Esophagus mucosa (tissue), 1 donor: ENCODE data around the gene COX6A1. TPM values are rescaled to one million over a fixed set of nuclear protein-coding genes. Genes with fewer than 3 reads are reported as not detected.
A peak's percentile ranks its signal among the peaks of the same experiment; 100 is the strongest.
"Not testable (repeated sequence)": the region's sequence is repeated elsewhere in the genome, so short reads cannot be mapped to it uniquely, and the experiment has no call there.

ENCODE experiments used
- ATAC-seq: fragments of 200-7000 bp; cut with Tn5 transposase; one replicate; pipeline ENCODE4 v1.9.1; 2020
- total RNA-seq: library from RNA; stranded (reverse); gene quantifications from one replicate; pipeline ENCODE4 v1.2.4, GENCODE V29; 2023
- donor health status: DM: yes; HTN: yes; CAD: no.

The COX6A1 gene
- total RNA-seq, 1 donor from 2014 or later: 514 TPM

DNA sequence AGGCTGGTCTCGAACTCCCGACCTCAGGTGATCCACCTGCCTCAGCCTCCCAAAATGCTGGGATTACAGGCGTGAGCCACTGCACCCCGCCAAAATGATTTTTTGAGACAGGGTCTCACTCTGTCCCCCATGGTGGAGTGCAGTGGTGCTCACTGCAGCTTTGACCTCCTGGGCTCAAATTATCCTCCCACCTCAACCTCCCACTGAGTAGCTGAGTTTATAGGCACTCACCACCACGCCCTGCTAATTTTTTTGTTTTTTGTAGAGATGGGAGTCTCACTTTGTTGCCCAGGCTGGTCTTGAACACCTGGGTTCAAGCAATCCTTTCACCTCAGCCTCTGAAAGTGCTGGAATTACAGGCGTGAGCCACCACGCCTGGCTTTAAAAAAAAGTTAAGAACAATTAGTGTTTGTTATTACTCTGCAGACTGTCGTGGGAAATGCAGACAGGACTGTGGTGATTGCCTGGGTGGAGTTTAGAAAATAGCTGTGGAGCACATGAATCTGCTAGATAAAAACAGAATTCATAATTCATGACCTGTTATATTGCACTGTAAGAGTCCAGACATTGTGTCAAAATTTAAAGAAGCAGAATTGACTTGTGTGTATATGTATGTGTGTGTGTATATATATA, 9.2 kb upstream of the COX6A1 start:
- no peak for ATAC-seq

DNA sequence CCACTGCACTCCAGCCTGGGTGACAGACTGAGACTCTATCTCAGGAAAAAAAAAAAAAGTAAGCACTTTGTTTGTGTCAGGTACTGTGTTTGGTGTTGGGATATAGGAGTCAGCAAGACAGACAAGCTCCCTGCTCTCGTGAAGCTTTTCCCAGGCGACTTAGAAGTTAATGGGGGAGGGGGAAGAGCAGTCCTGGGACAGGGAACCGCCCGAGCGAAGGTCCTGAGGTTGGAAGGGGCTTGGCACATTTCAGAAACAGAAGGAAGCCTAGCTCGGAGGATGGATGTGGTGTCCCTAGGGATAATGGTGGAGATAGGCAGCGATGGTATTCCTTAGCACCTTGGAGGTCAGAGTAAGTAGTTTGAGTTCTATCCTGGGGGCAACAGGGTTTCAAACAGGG, 8.5 kb upstream of the COX6A1 start:
- no peak for ATAC-seq

DNA sequence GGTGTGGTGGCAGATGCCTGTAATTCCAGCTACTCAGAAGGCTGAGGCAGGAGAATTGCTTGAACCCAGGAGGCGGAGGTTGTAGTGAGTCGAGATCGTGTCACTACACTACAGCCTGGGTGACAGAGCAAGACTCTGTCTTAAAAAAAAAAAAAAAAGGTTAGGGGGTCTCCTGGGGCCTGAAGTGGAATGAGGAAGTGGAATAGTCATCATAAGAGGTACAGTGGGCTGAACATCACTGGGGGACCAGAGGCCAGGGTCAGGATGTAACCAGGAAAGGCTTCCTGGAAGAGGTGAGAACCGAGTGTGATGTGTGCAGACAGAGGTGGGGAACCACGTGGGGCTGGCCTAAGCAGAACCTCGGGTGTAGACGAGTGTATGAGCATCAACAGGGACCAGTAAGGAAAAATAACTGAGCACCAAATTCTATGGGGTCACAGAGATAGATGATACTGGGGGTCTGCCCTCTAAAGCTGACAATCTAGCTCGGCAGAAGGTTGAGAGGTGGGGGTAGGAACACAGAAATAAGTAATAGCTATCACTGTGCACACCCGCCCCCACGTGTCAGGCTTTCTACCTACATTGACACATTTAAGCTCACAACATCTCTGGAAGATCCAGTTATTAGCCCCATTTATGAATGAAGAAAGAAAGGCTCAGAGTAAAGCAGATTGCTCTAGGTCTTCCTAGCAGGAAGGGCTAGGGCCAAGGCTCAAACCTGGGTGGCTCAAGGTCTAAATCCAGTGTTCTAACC, 5.0 kb upstream of the COX6A1 start:
- no peak for ATAC-seq

DNA sequence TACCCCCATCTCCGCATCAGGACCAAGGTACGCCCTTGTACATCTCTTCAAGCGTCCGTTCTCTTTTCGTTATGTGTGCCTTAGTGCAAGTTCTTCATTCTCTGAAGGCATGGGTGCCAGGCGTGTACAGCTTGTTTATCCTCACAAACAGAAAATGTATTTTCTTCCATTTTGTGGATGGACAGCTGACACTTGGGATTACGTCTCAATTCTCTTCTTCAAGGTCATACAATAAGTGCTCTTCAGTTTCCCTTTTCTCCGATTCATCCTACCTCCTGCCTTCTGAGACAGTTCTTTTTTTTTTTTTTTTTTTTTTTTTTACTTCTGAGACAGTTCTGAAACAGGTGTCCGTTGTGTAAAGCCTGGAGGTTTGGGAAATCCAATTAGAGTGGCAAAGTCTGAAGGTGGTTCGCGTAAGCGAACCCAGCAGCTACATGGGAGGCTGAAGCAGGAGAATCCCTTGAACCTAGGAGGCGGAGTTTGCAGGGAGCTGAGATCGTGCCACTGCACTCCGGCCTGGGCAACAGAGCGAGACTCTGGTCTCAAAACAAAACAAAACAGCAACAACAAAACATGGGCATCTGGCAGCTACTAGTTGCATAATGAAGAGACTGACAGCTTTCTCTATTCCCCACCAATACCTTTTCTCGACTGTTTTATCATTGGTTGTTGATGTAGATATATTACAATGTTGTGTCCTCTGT, 734 bp downstream of the COX6A1 start:
- peak; percentile 4 for ATAC-seq

DNA sequence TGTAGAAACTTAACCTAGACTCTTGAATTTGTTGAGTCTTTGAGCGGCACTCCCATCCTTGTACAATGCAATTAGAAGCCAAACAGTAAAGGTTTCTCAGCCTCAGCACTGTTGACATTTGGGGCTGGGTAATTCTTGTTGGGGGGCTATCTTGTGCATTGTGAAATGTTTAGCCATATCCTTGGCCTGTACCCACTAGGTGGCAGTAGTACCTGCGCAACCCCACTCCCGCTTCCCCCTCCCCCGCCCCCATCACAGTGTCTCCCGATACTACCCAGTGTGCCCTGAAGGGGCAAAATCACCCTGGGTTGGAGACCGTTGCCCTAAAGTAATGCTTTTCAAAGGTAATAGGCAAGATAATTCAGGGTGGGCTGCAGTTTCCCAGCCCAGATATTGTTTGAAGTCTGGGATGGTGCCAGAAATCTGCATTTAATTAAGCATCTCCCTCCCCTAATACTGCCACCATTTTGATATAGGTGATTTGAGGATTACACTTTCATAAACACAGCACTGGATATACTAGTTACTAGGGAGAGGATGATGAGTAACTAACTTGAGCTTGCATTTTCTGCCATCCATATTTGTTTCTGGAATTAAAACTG, 1.8 kb downstream of the COX6A1 start:
- peak; percentile 42 for ATAC-seq

DNA sequence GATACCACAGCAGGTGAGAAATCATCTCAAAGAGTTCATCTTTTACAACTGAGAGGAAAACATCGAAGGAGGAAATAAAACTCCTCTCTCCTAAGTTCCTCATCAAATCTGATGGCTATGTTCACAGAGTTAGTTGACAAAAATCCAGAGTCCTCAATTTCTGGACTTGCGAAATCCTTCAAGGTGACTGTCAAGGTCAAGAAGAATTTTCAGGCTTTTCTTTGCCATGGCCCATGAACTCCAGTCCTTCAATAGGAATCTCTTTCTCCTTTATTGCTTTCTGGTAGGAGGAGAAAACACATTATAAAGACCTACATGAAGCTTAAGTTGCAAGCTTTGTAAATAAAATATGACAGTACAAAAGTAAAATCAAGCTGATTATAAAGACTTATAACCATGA, 6.8 kb downstream of the COX6A1 start:
- ATAC-seq: no peak

DNA sequence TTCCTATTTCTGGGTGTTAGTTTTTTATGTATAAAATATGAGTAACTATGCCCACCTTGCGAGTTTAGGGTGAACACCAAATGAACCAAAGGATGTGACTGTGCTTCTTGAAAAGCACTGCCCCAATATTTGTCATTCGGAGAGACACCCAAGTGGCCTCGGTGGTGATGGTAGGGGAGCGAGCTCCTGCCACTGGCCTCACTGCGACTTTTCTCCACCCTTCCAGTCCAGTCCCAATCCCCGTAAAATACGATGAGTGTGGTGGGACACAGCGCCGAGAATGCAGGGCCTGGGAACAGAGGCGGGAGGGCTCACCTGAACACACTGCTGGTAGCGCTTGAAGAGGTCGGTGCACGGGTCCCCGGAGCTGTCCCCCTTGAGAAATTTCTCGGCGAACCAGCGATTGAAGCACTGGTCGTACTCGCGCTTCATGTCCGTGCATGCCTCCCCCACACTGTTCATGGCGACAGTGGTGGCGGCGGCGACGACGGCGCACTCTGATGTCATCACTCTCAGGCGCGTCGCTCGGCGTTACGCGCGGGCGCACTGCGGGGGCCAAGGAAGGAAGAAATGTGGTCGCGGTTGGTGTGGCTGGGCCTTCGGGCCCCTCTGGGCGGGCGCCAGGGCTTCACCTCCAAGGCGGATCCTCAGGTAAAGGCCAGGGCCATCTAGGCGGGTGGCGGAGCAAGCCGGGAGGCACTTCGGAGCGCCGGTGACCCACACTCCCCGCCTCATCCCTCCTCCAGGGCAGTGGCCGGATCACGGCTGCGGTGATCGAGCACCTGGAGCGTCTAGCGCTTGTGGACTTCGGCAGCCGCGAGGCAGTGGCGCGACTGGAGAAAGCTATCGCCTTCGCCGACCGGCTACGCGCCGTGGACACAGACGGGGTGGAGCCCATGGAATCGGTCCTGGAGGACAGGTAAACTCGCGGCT, 8.3 kb downstream of the COX6A1 start, which contains the start of the genes GATC and TRIAP1:
TSS of gene GATC (plus strand) at position 534 of the 933 bp plus-strand sequence. CDS start at position 571, 37 bp downstream.
TSS of gene TRIAP1 (minus strand) at position 474 of the 933 bp plus-strand sequence. CDS start at position 462, 12 bp downstream.
- peak; percentile 97 for ATAC-seq

DNA sequence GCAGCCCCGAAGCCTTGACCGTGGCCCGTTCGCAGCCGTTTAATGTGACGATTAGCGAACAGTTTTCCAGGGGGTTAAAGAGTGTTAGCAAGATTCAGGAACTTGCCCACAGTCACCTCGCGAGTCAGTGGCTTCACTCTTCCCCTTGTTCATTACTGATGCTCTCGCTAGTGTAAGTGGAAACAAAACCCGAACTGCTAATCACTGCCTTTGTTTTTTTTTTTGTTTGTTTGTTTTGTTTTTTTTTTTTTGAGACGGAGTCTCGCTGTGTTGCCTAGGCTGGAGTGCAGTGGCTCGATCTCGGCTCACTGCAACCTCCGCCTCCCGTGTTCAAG, 8.9 kb downstream of the COX6A1 start:
- not testable (repeated sequence) for ATAC-seq

DNA sequence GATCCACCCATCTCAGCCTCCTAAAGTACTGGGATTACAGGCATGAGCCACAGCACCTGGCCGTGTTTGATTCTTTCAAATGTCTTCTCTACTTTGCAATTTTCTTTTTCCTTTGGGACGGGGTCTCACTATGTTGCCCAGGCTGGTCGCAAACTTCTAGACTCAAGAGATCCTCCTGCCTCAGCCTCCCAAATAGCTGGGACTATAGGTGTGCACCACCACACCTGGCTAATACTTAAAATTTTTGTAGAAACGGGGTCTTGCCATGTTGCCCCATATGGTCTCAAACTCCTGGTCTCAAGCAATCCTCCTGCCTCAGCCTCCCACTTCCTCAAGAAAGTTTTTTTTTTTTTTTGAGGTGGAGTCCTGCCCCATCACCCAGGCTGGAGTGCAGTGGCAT, 10.1 kb downstream of the COX6A1 start:
- ATAC-seq: no peak

DNA sequence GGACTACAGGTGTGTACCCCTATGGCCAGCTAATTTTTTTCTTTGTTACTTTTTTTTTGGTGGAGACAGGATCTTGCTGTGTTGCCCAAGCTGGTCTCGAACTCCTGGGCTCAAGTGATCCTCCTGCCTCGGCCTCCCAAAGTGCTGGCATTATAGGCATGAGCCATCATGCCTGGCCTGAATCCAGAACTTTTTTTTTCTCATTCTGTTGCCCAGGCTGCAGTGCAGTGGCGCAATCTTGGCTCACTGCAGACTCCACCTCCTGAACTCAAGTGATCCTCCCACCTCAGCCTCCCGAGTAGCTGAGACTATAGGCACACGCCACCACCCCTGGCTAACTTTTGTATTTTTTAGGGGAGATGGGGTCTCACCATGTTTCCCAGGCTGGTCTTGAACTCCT, 14.6 kb downstream of the COX6A1 start:
- ATAC-seq: not testable (repeated sequence)

DNA sequence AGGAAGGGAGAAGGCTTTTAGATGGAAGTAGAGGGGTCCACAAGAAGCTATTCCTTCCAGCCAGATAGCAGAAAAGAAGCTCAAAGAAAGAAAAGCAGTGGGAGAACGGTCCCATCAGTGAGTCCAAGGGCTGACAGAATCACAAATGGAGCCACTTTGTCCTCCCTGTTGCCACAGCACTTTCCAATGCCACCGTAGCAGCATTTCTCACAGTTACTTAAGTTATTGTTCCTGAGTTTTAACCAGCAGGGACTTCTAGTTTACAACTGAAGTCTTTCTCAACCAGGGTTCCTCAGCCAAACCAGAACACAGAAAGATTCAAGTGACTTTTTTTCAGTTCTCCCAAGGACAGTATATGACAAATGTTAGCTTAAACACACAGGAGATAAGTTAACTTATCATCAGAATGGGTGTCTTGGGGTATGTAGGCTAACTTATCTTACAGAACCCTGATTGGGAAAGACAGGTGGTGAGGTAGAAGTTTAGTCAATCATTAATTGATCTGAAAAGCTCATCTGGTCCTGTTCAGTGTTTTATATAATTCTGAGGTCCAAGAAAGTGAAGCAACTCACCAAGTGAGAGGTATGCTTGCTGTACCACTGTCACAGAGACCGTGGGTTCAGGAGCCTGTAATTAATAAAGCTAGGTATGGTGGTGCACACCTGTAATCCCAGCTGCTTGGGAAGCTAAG, 15.3 kb downstream of the COX6A1 start:
- no peak for ATAC-seq

DNA sequence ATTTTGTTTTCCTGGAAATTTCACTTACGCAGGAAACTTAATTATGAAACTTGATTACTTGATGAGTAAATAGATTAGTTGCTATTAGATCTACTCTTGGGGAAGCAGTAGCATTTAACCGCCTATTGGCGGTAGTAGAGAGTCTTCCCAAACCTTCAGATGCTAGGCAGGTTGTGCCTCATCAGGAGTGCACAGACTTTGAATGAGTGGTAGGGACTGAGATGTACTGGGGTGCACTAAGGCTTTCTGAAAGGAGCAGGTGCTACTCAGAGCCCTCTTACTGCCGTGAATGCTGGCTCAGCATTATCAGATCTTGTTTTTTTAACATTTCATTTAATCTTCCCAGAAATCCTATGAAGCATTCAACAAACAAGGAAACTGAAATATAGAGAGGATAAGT, 16.1 kb downstream of the COX6A1 start:
- ATAC-seq: peak; percentile 70

DNA sequence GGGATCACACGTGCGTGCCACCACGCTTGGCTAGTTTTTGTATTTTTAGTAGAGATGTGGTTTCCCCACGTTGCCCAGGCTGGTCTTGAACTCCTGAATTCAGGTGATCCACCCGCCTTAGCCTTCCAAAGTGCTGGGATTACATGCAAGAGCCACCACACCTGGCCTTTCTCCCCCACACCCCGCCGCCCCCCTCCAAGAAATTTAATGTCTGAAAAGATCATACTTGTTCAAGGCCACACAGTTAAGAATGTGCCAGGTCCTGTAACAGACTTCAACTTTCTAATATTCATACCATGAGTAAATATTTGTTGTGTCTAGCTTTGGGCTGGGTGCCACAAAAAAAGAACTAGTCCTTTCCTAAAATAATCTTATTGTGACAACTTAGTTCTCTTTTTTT, 17.4 kb downstream of the COX6A1 start:
- ATAC-seq: no peak

DNA sequence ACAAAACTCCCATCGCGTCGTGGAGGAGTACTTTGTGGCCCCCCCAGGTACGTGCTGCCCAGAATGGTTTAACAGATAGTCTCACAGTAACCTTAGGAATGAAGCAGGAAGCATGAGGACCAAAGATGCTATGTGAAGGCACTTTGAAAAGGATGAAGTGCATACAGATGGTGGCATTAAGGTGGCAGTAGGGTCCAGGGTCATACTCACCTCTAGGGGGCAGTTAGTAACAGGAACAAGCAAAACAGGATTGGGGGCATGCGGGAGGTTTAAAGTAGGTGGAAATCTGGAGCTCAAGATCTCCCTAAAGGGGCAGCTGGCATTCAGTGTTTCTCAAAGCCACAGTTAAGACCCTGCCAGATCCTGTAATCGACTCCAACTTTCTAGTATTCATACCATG, 19.2 kb downstream of the COX6A1 start:
- ATAC-seq: no peak

DNA sequence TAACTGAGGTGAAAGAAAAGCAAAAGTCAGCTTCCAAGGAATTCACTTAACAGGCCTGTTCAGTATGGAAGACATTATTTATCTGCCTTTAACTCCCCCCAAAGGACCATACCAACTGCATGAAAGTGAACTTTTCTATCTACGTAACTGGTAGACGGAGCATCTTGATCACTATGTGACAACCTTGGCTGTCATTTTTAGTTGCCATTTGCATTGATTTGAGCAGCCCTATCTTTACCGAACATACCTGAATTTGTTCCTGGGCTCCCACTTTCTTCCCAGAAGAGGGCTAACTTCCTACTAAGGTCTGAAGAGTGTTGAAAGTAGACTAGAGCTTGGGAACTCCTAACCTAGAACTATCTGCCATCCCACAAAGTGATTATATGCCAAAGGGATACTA, 22.2 kb downstream of the COX6A1 start:
- ATAC-seq: no peak

DNA sequence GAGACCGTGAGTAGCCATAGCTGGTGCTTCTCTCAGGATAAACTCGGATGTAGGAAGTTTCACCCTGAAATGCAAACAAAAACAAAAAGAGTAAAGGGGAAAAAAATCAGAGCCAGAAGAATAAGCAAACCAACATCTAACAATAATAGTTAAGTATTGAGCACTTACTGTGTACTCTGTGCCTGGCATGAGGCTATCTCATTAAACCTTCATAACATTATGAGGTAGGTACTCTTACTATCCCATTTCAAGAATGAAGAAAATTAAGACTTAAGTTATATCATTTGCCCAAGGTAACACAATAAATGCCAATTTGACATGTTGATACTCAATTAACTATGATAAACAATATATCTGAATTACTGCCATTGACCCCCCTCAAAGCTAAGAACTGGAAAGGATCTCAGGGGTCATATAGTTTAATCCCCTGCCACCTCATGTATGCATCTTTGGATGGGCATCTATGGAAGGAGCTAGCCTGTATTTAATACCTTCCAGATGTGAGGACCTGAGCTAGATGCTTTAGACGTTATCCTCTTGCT, 24.3 kb downstream of the COX6A1 start:
- ATAC-seq: no peak

DNA sequence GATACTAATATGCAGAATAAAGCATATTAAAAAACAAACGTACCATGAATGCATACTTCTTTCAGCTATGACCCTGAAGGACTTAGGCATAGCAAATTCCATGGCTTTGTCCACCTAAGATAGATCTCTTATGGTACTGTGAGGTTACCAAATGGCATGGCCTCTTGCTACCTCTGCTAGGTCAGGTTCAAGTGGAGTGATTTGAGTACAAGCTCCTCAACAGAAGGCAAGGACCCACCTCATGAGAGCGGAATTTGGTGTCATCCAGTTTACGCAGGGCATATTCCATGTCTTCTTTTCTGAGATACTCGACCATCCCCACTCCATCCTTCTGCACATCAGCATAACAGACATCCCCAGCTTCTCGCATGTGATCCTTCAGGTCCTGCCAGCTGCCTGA, 25.8 kb downstream of the COX6A1 start:
- ATAC-seq: no peak

DNA sequence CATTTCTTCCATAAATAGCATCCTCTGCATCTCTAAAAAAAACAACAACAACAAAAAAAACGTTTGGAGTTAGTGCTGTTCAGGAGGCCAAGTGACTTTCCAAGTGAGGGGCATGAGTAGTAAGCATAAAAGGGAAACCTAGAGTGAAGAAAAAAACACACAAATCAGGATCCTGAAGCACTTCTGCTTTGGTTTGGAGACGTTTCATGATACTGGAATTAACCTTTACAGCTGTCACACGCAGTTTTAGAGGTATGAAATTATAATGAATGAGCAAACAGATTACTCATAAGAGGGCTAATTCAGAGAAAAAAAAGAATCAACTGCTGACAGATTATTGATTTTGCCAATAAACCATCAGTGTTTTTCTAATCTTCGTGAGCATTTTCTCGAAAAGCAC, 27.8 kb downstream of the COX6A1 start:
- no peak for ATAC-seq

DNA sequence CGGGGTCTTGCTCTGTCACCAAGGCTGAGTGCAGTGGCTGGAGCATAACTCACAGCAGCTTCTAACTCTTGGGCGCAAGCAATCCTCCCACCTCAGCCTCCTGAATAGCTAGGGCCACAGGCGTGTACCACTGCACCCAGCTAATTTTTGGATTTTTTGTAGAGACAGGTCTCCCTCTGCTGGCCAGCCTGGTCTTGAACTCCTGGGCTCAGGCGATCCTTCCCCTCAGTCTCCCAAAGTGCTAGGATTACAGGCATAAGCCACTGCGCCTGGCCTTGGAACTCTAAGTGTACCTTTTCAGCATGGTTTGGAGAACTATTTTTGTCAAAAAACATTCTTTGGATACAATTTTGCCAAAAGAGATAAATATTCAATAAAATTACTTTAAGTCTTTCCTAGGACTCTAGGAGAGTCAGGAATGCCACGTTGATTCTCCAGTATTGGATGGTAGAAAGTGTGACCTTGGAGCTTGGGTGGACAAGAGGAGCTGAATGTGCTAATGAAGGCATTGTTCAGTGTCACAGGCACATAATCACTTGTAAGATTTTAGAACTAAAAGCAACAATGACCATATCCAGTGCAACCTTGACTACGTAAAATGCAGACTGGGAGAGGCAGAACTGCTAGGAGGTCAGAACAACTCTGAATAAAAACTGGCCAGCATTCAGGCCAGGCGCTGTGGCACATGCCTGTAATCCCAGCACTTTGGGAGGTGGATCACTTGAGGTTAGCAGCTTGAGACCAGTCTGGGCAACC, 28.8 kb downstream of the COX6A1 start:
- no peak for ATAC-seq

DNA sequence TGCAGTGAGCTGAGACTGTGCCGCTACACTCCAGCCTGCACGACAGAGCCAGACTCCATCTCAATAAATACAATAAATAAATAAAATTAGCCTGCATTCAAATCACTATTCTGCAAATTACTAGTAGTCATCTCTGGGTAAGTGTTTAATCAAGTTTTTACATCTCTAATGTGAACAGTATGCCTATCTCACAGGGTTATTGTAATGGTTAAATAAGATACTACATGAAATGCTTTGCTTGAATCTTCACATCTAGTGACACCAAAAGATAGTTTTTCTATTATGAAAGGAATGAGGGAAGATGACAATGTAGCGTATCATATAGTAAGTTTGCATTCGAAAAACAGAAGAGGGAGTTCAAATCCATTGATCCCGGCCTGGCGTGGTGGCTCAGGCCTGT, 29.5 kb downstream of the COX6A1 start:
- ATAC-seq: no peak
